Astrocyte (in vitro differentiated cells and primary cell): ENCODE data around the gene RBPJ. TPM values are rescaled to one million over a fixed set of nuclear protein-coding genes. Genes with fewer than 3 reads are reported as not detected.

Experiments
- DNase-seq: peaks from one replicate; pipeline ENCODE4 v3.0.0-alpha.2; 2010; ENCODE audit warnings: low read depth
- FAIRE-seq: peaks from 2 replicates; lab custom pipeline; 2011; peaks lifted over from hg19 to GRCh38; lab: Jason Lieb, UNC
- H2AFZ ChIP-seq: 2 replicates; pipeline ENCODE4 v1.6.0; 2012; ENCODE audit warnings: low read depth, low read length, inconsistent platforms
- H3K27ac ChIP-seq: 2 replicates; pipeline ENCODE4 v1.5.1; 2011; ENCODE audit warnings: low read depth, low read length, inconsistent platforms
- H3K27me3 ChIP-seq: 2 replicates; pipeline ENCODE4 v1.6.0; 2011; ENCODE audit warnings: low read length, inconsistent platforms; ENCODE audit not compliant: insufficient read depth
- H3K36me3 ChIP-seq: 2 replicates; pipeline ENCODE4 v1.5.1; 2011; ENCODE audit warnings: low read length, inconsistent platforms; ENCODE audit not compliant: insufficient read depth
- H3K4me1 ChIP-seq: 2 replicates; pipeline ENCODE4 v1.5.1; 2011; ENCODE audit warnings: low read length, inconsistent platforms; ENCODE audit not compliant: insufficient read depth
- H3K4me2 ChIP-seq: 2 replicates; pipeline ENCODE4 v1.6.0; 2012; ENCODE audit warnings: low read length, inconsistent platforms
- H3K4me3 ChIP-seq: 2 replicates; pipeline ENCODE4 v1.5.1; 2011; ENCODE audit warnings: low read depth, mild to moderate bottlenecking, low read length, inconsistent platforms; ENCODE audit not compliant: insufficient read depth
- H3K79me2 ChIP-seq: 2 replicates; pipeline ENCODE4 v1.6.0; 2012; ENCODE audit warnings: mild to moderate bottlenecking, low read length, inconsistent platforms; ENCODE audit not compliant: insufficient read depth
- H3K9ac ChIP-seq: 2 replicates; pipeline ENCODE4 v1.6.0; 2012; ENCODE audit warnings: mild to moderate bottlenecking, low read length, inconsistent platforms
- H3K9me3 ChIP-seq: 2 replicates; pipeline ENCODE4 v1.5.1; 2012; ENCODE audit warnings: low read depth, mild to moderate bottlenecking, low read length, inconsistent platforms; ENCODE audit not compliant: insufficient read depth
- H4K20me1 ChIP-seq: 2 replicates; pipeline ENCODE4 v1.6.0; 2012; ENCODE audit warnings: low read length, inconsistent platforms; ENCODE audit not compliant: insufficient read depth
- H3K27ac Mint-ChIP-seq: one replicate; pipeline ENCODE4 v1.8.0; 2021; ENCODE audit warnings: mild to moderate bottlenecking, mixed read lengths; ENCODE audit not compliant: unreplicated experiment
- H3K27me3 Mint-ChIP-seq: one replicate; pipeline ENCODE4 v1.8.0; 2021; ENCODE audit warnings: low read depth, mixed read lengths; ENCODE audit not compliant: unreplicated experiment
- H3K36me3 Mint-ChIP-seq: one replicate; pipeline ENCODE4 v1.8.0; 2021; ENCODE audit warnings: low read depth, mixed read lengths; ENCODE audit not compliant: unreplicated experiment
- H3K4me1 Mint-ChIP-seq: one replicate; pipeline ENCODE4 v1.8.0; 2021; ENCODE audit warnings: low read depth, mixed read lengths; ENCODE audit not compliant: unreplicated experiment
- H3K4me3 Mint-ChIP-seq: one replicate; pipeline ENCODE4 v1.8.0; 2021; ENCODE audit warnings: mild to moderate bottlenecking, moderate library complexity, mixed read lengths; ENCODE audit not compliant: unreplicated experiment
- H3K9me3 Mint-ChIP-seq: one replicate; pipeline ENCODE4 v1.8.0; 2021; ENCODE audit warnings: mild to moderate bottlenecking, mixed read lengths; ENCODE audit not compliant: unreplicated experiment
- EZH2 ChIP-seq: IDR thresholded peaks from 2 replicates; pipeline ENCODE4 v1.6.1; 2012; ENCODE audit warnings: mild to moderate bottlenecking, low read length, inconsistent platforms; ENCODE audit not compliant: insufficient read depth
- total RNA-seq: library from RNA; stranded (reverse); gene quantifications from 2 replicates; pipeline ENCODE4 v1.2.1, GENCODE V29; 2021
- TF ChIP-seq, protein P1 (sequence below): IDR thresholded peaks from 2 replicates; pipeline ENCODE4 v1.5.1; 2011; ENCODE audit warnings: low read depth, mild to moderate bottlenecking, inconsistent platforms, low read length, moderate library complexity; ENCODE audit not compliant: insufficient read depth

The RBPJ gene
- total RNA-seq, 1 donor from 2014 or later = 96.3 TPM

DNA sequence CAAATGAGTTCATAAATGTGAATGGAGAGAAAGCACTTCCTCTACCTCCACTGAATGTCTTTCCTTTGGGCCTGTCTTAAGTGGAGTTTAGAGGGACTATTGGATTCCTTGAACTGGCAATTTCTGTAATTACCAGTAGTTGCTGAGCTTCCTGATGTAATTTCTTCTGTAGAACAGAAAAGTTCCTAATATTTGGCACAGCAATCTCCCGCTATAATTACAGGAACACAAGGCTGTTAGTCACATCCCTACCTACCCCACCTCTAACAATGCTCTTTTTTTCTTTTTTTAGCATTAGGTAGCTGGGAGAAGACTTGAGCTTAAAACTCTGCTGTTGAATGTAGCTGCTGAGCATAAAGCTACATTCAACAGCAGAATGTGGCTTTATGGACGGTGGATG lies 24.8 kb upstream of the RBPJ start:
- TF ChIP-seq, protein P1, sequence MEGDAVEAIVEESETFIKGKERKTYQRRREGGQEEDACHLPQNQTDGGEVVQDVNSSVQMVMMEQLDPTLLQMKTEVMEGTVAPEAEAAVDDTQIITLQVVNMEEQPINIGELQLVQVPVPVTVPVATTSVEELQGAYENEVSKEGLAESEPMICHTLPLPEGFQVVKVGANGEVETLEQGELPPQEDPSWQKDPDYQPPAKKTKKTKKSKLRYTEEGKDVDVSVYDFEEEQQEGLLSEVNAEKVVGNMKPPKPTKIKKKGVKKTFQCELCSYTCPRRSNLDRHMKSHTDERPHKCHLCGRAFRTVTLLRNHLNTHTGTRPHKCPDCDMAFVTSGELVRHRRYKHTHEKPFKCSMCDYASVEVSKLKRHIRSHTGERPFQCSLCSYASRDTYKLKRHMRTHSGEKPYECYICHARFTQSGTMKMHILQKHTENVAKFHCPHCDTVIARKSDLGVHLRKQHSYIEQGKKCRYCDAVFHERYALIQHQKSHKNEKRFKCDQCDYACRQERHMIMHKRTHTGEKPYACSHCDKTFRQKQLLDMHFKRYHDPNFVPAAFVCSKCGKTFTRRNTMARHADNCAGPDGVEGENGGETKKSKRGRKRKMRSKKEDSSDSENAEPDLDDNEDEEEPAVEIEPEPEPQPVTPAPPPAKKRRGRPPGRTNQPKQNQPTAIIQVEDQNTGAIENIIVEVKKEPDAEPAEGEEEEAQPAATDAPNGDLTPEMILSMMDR = no peak
- no peak for TF ChIP-seq EZH2
- Histone ChIP-seq H3K4me2 (no peak overlapping the region), H3K9ac (no peak overlapping the region), H2AFZ (no peak overlapping the region), H3K79me2 (no peaks in the 10 kb centered on the region), H3K9me3 (no peaks in the 10 kb centered on the region), H4K20me1 (no peaks in the 10 kb centered on the region), H3K4me3 (no peak overlapping the region), H3K4me1 (peaks cover 10% of the 10 kb centered on the region), H3K27me3 (no peaks in the 10 kb centered on the region), H3K27ac (no peak overlapping the region), H3K36me3 (no peaks in the 10 kb centered on the region)
- Mint-ChIP-seq H3K4me1 (peaks cover 11% of the 10 kb centered on the region), H3K27ac (no peak overlapping the region), H3K36me3 (no peaks in the 10 kb centered on the region), H3K4me3 (no peak overlapping the region), H3K9me3 (no peaks in the 10 kb centered on the region), H3K27me3 (no peaks in the 10 kb centered on the region)
- FAIRE-seq (no peak), DNase-seq (no peak)

DNA sequence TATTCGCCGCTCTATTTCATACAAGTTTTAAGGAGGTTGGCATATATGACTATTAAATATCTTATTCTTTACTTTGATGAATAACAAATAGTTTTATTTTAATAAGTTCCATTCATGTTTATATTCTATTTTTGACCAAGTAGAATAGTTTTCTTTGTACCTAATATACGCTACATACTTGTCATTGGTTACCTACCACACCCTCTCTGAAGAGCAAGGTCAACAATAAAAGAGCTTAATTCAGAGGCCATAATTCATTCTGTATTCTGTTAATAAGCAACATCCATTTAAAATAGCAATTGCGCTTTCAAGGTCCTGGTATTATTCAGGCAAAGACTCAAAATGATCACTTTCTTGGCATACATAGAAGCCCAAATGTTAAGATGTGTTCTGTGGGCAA lies 24.3 kb upstream of the RBPJ start:
- no peaks in the 10 kb centered on the region for H3K9me3 Mint-ChIP-seq
- no peak overlapping the region for H3K4me3 Mint-ChIP-seq
- no peaks in the 10 kb centered on the region for H3K79me2 ChIP-seq

DNA sequence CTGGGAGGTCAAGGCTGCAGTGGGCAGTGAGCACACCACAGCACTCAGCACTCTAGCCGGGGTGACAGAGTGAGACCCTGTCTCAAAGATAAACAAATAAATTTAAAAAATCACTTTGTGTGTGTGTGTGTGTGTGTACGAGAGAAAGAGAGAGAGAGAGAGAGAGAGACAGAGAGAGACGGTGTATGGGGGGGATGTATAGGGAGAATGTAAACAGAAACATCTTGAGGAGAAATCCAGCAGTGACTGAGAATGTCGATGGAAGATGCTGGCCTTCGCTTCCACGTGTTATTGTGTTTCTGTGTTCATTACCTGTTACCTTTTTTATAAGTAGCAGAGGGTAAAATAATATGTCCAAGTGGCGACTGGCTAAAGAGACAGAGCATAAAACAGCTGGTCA lies 23.6 kb upstream of the RBPJ start:
- Histone ChIP-seq H3K4me3 (no peak overlapping the region), H3K36me3 (no peaks in the 10 kb centered on the region), H4K20me1 (no peaks in the 10 kb centered on the region), H3K4me2 (no peak overlapping the region), H3K9me3 (no peaks in the 10 kb centered on the region), H3K27ac (no peak overlapping the region), H3K79me2 (no peaks in the 10 kb centered on the region), H3K27me3 (no peaks in the 10 kb centered on the region), H2AFZ (no peak overlapping the region), H3K4me1 (peaks cover 10% of the 10 kb centered on the region), H3K9ac (no peak overlapping the region)
- Mint-ChIP-seq H3K4me3 (no peak overlapping the region), H3K36me3 (no peaks in the 10 kb centered on the region), H3K9me3 (no peaks in the 10 kb centered on the region), H3K27me3 (no peaks in the 10 kb centered on the region), H3K27ac (no peak overlapping the region), H3K4me1 (peaks cover 11% of the 10 kb centered on the region)
- no peak for TF ChIP-seq EZH2
- TF ChIP-seq, protein P1 = no peak
- DNase-seq (no peak), FAIRE-seq (no peak)

More for the DNA sequence above, 24.3 kb upstream of the RBPJ start:
- no peaks in the 10 kb centered on the region for H3K36me3 ChIP-seq
- H2AFZ ChIP-seq = no peak overlapping the region
- FAIRE-seq (peak; percentile 45), DNase-seq (no peak)
- H4K20me1 ChIP-seq = no peaks in the 10 kb centered on the region
- no peaks in the 10 kb centered on the region for H3K27me3 ChIP-seq
- H3K36me3 Mint-ChIP-seq = no peaks in the 10 kb centered on the region
- peaks cover 10% of the 10 kb centered on the region for H3K4me1 ChIP-seq
- TF ChIP-seq EZH2 = no peak
- TF ChIP-seq, protein P1 = no peak
- H3K9ac ChIP-seq = no peak overlapping the region
- no peaks in the 10 kb centered on the region for H3K27me3 Mint-ChIP-seq
- no peak overlapping the region for H3K4me3 ChIP-seq
- H3K4me1 Mint-ChIP-seq = peaks cover 11% of the 10 kb centered on the region
- no peak overlapping the region for H3K27ac ChIP-seq
- no peak overlapping the region for H3K27ac Mint-ChIP-seq
- no peak overlapping the region for H3K4me2 ChIP-seq
- H3K9me3 ChIP-seq = no peaks in the 10 kb centered on the region
